ENCODE measurements around the gene PCSK6. TPM values are rescaled to one million over a fixed set of nuclear protein-coding genes. Genes with fewer than 3 reads are reported as not detected.

The PCSK6 gene
- total RNA-seq, 2 experiments from 2014 or later: 0.28 TPM; not detected in 1

DNA sequence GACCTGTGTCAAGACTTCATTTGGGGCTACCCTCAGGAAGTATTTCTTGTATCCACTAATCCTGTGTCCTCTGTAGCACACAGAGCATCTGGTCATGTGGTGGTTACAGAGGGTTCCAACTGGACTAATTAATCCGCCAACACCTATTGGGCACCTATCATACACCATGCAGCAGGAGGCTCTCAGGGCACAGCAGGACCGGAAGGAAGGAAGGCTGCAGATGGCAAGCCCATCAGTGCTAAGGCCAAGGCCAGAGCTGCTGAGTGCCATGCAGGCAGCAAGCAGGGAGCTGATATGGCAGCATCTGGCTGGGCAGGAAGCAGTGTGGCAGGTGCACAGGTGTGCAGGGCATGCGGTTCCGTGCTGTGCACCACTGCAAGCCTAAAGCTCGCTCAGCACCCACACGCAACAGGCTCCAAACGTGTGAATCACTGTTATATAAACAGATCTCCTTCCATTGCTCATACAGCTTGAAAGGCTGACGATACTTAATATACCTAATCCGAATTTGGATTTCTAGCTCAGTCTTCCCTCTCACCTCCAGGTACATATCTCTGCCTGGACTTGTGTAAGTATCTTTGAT is 130.1 kb downstream of the PCSK6 start:
- DNase-seq (no peak), ATAC-seq (ENCODE audit: poor library complexity) (no peak)
- POLR2A ChIA-PET: no interaction called here
- Mint-ChIP-seq H3K27me3 (peaks cover 26% of the 10 kb centered on the region), H3K36me3 (ENCODE audit: low read depth) (no peaks in the 10 kb centered on the region), H3K9me3 (no peaks in the 10 kb centered on the region), H3K4me3 (no peak overlapping the region), H3K4me1 (ENCODE audit: low read depth) (no peaks in the 10 kb centered on the region), H3K27ac (no peak overlapping the region)
- intact Hi-C loops (cut with DNase I, micrococcal nuclease): no loop called here
- no peak overlapping the region for H3K27ac ChIP-seq (ENCODE audit: low read depth in 1 of 2, low read length in 2 of 2)
- TF ChIP-seq, protein P1, sequence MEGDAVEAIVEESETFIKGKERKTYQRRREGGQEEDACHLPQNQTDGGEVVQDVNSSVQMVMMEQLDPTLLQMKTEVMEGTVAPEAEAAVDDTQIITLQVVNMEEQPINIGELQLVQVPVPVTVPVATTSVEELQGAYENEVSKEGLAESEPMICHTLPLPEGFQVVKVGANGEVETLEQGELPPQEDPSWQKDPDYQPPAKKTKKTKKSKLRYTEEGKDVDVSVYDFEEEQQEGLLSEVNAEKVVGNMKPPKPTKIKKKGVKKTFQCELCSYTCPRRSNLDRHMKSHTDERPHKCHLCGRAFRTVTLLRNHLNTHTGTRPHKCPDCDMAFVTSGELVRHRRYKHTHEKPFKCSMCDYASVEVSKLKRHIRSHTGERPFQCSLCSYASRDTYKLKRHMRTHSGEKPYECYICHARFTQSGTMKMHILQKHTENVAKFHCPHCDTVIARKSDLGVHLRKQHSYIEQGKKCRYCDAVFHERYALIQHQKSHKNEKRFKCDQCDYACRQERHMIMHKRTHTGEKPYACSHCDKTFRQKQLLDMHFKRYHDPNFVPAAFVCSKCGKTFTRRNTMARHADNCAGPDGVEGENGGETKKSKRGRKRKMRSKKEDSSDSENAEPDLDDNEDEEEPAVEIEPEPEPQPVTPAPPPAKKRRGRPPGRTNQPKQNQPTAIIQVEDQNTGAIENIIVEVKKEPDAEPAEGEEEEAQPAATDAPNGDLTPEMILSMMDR (IDR thresholded peaks at IDR 0.05): no peak
- no peaks in the 10 kb centered on the region for H3K9me3 ChIP-seq (ENCODE audit: control insufficient read depth in 1 of 2, insufficient read depth in 1 of 2, low read length in 2 of 2)
- CTCF ChIA-PET: no interaction called here
- no peaks in the 10 kb centered on the region for H3K36me3 ChIP-seq (ENCODE audit: insufficient read depth, low read length)
- H3K4me1 ChIP-seq (ENCODE audit: insufficient read depth, low read length): no peaks in the 10 kb centered on the region
- no peak overlapping the region for H3K4me3 ChIP-seq (ENCODE audit: low read length)
- H3K27me3 ChIP-seq (ENCODE audit: control insufficient read depth in 1 of 2, insufficient read depth in 2 of 2, low read length in 2 of 2): peaks cover 0 to 2% of the 10 kb centered on the region in 2 experiments

DNA sequence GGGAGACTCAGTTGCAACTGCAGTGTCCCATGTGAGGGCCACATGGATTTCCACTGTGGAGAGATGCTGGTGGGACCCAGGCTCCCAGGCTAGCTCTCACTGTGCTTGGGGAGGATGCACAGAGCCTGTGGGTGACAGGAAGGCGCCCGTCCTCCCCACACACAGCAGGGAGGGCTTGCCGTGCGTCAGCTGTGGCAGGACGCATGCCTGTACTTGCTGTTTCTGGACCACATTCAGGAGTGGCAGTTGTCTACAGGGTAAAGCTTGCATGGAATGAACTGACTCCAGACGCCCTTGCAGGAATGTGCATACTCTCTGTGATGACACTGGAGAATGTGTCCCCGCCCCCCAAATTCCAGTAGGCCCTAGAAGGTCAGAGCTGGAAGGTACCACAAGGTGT is 130.6 kb downstream of the PCSK6 start:
- peaks cover 0 to 2% of the 10 kb centered on the region in 2 experiments for H3K27me3 ChIP-seq (ENCODE audit: control insufficient read depth in 1 of 2, insufficient read depth in 2 of 2, low read length in 2 of 2)
- ChIA-PET POLR2A (no interaction called here), CTCF (no interaction called here)
- ATAC-seq (ENCODE audit: poor library complexity) (no peak), DNase-seq (no peak)
- H3K36me3 Mint-ChIP-seq (ENCODE audit: low read depth): no peaks in the 10 kb centered on the region
- H3K9me3 ChIP-seq (ENCODE audit: control insufficient read depth in 1 of 2, insufficient read depth in 1 of 2, low read length in 2 of 2): no peaks in the 10 kb centered on the region
- no peaks in the 10 kb centered on the region for H3K4me1 Mint-ChIP-seq (ENCODE audit: low read depth)
- no peaks in the 10 kb centered on the region for H3K36me3 ChIP-seq (ENCODE audit: insufficient read depth, low read length)
- no peak overlapping the region for H3K27ac ChIP-seq (ENCODE audit: low read depth in 1 of 2, low read length in 2 of 2)
- no peak overlapping the region for H3K4me3 ChIP-seq (ENCODE audit: low read length)
- intact Hi-C loops (cut with DNase I, micrococcal nuclease): no loop called here
- H3K4me3 Mint-ChIP-seq: no peak overlapping the region
- no peaks in the 10 kb centered on the region for H3K9me3 Mint-ChIP-seq
- H3K27ac Mint-ChIP-seq: no peak overlapping the region
- H3K27me3 Mint-ChIP-seq: peaks cover 30% of the 10 kb centered on the region
- TF ChIP-seq, protein P1 (IDR thresholded peaks at IDR 0.05): no peak
- H3K4me1 ChIP-seq (ENCODE audit: insufficient read depth, low read length): no peaks in the 10 kb centered on the region

DNA sequence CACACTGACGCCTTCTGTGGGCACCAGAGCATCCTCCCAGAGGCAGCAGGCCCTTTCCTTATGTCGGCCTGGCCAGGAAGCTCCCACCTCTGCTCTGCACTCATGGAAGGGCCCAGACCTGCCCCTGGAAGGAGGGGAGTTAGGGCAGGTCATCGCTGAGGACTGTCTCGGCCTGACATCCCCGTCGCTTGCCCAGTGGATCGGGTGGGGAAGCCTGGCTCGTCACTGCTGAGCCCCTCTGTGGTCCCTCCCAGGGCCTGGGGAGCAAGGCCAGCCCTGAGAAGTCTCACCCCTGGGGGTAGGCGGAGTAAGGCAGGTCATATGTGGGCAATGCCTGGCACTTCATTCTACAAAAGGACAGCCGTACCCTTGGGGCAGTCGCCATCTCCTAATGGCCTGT is 131.6 kb downstream of the PCSK6 start:
- ChIA-PET POLR2A (no interaction called here), CTCF (no interaction called here)
- no peaks in the 10 kb centered on the region for H3K36me3 ChIP-seq (ENCODE audit: insufficient read depth, low read length)
- Mint-ChIP-seq H3K27me3 (peaks cover 34% of the 10 kb centered on the region), H3K4me3 (no peak overlapping the region), H3K4me1 (ENCODE audit: low read depth) (no peaks in the 10 kb centered on the region), H3K36me3 (ENCODE audit: low read depth) (no peaks in the 10 kb centered on the region), H3K9me3 (no peaks in the 10 kb centered on the region), H3K27ac (no peak overlapping the region)
- peaks cover 0 to 2% of the 10 kb centered on the region in 2 experiments for H3K27me3 ChIP-seq (ENCODE audit: control insufficient read depth in 1 of 2, insufficient read depth in 2 of 2, low read length in 2 of 2)
- H3K27ac ChIP-seq (ENCODE audit: low read depth in 1 of 2, low read length in 2 of 2): no peak overlapping the region
- H3K4me3 ChIP-seq (ENCODE audit: low read length): no peak overlapping the region
- no peaks in the 10 kb centered on the region for H3K4me1 ChIP-seq (ENCODE audit: insufficient read depth, low read length)
- no peaks in the 10 kb centered on the region for H3K9me3 ChIP-seq (ENCODE audit: control insufficient read depth in 1 of 2, insufficient read depth in 1 of 2, low read length in 2 of 2)
- TF ChIP-seq, protein P1 (IDR thresholded peaks at IDR 0.05): no peak
- ATAC-seq (ENCODE audit: poor library complexity) (no peak), DNase-seq (no peak)
- intact Hi-C loops (cut with DNase I, micrococcal nuclease): no loop called here

All from CD4-positive, alpha-beta T cell (primary cell).